HG03066 (cell line): ENCODE data around the gene AQP1.

Experiments used
- ATAC-seq: cut with Tn5 transposase; IDR thresholded peaks from one replicate; pipeline ENCODE4 v1.9.1; 2021; ENCODE audit warnings: low read depth; ENCODE audit not compliant: unreplicated experiment

The AQP1 gene

DNA sequence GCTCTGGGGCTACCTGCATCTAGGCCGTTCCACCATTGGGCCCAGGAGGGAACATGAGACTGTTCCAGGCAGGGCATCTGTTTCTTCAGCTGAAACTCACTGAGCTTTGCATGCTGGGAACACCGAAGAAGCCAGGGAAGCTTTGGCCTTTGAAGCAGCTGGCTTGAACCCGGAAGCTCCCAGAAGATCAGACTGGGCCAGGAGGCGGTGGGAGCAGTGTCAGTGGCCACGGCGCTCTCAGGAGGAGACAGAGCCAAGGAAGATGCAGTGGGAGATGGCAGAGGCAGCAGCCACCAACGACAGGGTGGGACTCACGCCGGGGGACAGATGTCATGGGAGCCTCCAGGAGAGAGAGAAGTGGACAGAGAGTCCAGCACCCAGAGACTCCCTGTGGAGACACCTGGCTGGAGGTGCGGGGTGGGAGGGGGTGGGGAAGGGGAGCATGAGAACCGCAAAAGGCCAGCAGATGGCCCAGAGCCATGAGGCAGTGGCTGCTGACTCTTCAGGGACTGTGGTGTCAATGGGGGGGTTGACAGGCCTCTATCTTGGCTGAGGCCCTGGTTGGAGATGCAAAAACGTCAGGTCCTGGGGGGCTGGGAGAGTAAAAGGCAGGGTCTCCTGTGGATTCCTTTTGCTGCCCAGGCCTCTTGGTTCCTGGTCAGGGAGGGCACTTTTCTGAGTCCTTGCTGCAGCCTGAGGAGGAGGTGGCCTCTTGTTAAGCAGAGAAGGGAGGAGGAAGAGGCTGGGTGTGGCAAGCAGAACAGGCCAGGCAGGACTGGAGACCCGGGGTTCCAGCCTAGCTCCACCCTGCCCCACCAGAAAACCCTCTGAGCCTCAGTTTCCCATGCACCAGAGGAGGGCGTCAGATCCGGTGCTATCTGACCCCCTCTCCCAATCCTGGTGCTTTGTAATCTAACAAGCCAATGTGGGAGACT, 6.3 kb upstream of the AQP1 start:
- ATAC-seq = no peak

DNA sequence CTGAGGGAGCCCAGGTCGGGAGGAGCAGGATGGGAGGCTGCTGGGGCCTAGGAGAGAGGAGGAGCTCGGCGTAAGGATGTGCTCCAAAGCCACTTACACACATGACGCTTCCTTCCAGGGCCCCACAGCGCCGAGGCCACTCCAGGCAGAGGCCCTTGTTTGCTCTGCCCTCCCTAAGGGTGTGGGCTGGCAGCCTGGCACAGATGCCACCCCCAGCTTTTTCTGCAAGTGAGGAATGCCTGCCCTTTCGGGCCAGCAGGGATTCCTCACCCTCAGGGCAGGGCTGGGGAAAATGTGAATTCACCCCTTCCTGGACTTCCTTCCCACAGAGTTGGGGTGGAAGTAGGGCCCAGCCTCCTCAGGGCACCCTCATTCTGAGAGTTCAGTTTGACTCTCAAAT, 5.6 kb upstream of the AQP1 start:
- ATAC-seq = no peak

- ATAC-seq = no peak
Measured at GRCh38 chr7:30906515-30907240, 5.0 kb upstream of the AQP1 start.

GRCh38 chr7:30907527-30908267, 4.0 kb upstream of the AQP1 start:
- no peak for ATAC-seq

DNA sequence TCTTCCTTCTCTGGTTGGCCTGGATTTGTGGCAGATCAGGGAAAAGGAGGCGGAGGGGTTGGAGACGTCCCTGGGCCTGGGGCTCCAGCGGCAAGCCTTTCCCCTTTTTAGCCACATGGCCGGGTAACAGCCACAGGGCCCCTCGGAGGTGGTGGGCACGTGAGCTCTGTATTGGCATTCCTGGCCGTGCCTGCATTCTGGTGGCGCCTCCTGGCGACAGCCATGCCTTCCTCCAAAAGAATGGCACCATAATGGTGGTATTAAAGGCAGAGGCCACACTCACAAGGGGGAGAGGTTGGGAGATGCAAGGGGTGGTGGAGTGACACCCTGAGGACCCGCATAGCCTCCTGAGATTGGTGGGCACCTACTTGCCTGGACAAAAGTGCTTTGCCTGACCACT, 3.0 kb upstream of the AQP1 start:
- ATAC-seq = no peak

GRCh38 chr7:30909431-30909830, 2.2 kb upstream of the AQP1 start:
- ATAC-seq = no peak

DNA sequence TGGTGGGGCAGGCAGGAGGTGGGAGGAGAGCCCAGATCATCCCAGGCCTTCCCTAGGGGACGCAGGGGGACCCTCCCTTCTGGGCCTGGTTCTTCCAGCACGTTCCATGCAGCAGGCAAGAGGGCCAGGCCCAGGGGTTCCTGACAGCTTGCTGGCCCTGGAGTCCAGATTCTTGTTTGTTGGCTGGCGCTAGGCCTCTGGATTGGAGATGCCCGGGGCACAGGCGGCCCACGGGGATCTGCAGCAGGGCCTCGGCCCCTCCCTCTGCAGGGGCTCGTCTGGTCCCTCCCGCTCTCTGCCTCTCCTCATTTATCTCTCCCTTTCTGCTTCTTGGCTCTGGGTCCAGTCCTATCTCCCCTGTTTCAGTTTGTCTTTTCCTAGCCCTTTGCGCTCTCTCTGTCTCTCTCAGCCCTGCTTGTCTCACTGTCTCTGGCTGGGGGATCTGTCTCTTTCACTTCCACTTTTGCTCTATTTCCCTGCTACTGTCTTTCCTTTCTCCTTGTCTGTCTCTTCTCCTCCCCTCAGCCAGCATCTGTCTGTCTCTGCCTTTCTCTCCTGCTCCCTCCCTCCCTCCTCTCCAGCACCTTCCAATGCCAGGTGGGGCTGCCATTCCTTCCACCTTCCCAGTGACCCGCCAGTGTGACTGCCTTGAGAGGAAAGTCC, 1.1 kb upstream of the AQP1 start:
- ATAC-seq = no peak

GRCh38 chr7:30911133-30911532, 520 bp upstream of the AQP1 start:
- no peak for ATAC-seq

DNA sequence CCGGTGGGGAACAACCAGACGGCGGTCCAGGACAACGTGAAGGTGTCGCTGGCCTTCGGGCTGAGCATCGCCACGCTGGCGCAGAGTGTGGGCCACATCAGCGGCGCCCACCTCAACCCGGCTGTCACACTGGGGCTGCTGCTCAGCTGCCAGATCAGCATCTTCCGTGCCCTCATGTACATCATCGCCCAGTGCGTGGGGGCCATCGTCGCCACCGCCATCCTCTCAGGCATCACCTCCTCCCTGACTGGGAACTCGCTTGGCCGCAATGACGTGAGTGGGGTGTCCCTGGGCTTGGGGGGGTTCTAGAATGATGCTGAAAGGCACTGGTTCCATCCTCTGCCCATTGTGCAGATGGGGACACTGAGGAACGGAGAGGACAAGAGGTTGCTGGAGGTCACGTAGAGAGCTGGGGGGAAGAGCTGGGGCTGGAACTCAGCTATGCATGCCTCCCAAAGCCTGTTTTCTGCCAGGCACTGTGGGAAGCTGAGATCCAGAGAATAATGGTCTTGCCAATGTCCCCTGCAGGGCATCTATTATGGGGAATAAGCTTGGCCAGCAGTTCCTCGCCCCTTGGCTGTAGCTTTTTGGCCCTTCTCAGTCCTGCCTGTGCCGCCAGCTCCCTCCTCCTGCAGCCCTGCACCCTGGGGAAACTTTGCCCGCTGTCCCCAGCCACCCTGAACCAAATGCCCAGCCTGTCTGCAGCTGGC, 523 bp downstream of the AQP1 start:
- ATAC-seq = no peak

- ATAC-seq = no peak
Measured at GRCh38 chr7:30912731-30912985, 1.0 kb downstream of the AQP1 start.

- ATAC-seq = no peak
Measured at GRCh38 chr7:30912986-30913811, 1.5 kb downstream of the AQP1 start.

GRCh38 chr7:30913821-30914515, 2.3 kb downstream of the AQP1 start:
- ATAC-seq = no peak

DNA sequence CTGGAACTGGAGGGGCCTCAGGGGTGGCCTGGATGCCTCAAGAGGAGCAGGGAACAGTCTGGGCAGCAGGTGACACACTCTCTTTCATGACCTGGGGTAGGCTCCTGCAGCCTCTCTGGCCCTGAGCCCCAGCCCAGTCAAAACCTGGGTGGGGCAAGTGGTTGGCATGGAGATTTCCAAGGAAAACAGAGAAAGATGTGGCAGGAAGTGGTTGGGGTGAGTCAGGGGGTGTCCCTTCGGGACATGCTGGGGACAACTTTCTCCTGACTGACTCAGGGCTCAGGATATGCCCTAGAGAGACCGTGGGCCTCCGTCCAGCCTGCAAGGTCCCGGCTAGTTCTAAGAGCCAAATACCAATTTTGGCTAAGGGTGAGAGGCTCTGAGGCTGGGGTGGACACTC, 2.9 kb downstream of the AQP1 start:
- no peak for ATAC-seq

DNA sequence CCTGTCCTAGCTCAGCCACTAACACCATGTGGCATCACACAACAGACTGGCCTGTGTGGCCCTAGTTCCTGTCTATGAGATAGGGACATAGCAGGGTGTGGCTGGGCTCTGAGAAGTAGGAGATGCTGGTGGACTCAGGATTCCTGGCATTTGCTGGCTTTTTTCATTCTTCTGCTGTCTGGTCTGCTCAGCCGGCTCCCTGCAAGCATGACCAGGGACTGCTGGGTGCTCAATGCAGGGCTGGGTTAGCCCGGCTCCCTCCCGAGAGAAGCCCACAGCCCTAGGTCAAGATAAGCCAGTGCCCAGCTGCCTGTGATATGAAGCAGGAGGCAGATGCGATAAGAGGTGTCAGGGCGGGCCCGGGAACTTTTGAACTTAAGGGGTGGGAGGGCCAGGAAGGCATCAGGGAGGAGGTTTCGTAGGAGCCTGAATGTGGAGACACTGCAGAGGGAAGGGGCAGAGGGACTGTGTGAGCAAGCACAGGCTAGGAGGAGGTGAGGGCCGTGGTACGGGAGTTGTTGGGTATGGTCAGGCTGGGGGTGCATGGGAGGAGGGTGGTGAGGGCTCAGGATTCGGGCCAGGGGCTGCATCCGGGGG, 3.5 kb downstream of the AQP1 start:
- ATAC-seq = no peak

DNA sequence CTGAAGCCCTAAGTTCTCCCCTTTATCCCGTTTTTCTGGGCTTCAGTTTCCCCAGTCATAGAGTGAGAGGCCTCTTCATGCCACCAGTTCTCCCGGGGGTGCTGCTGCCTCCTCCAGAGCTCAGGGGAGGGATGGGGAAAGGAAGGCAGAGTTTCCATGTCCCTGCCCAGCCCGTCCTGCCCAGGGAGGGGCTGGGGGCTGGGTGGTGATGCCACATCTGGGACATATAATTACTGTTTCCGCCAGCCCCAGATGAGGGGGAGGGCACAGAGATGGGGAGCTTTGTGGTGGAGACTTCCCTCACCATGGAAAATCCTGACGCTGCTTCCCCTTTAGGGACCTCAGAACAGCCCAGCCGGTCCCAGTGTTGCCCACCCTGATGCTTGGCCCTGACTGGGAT, 4.1 kb downstream of the AQP1 start:
- no peak for ATAC-seq

DNA sequence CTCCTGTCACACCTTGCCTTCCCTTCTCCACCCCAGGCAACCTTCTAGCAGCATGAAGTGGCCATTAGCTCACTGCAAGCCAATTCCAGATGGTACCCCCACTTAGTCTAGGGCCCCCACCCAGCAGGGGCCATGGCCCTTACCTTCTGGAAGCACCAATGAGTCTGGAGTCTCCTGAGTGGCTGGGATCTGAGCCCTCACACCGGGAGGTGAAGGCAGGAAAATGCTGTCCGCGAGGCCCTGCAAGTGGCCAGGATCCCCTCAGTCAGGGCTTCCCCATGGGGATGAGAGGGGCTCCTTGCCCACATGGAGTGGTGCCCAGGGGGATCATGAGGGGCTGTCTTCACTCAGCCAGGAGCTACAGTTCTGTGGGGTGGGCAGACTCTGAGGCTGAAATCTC, 4.6 kb downstream of the AQP1 start:
- ATAC-seq = no peak

GRCh38 chr7:30916767-30917166, 5.1 kb downstream of the AQP1 start:
- no peak for ATAC-seq

DNA sequence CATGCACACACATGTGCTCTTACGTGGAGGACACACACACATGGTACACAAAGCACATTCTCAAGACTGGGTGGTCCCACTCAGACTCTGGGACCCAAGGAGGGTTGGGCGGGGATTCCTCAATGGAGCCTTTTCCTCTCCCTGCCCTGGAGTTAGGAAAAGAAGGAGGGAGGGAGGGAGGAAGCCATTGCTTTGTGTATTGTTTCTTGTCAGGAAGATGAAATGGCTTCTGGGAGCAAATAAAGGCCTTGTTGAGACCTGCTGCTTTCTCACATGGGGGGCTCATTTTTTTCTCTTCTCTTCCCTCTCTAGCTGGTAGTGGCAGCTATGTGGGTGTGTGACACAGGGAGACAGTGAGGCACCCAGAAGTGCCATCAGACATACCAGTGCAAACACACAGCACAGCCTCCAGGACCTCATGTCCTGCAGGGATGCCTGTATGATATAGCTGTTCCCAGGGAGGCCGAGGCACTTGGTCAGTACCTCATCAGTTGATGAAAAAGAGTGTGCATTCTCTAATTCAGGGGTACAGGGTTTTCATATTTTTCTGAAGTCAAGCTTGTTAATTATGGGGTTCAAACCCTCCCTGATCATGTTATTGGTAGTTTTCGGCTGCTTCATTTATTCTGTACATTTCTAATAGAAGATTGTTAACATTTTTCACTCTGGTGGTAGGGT, 5.7 kb downstream of the AQP1 start:
- ATAC-seq = no peak
